ENCODE data around the gene USP13. TPM values are rescaled to one million over a fixed set of nuclear protein-coding genes. Genes with fewer than 3 reads are reported as not detected.

Gene USP13
- total and polyA plus RNA-seq, 2 experiments from 2014 or later: 9.6 to 15.7 TPM

DNA sequence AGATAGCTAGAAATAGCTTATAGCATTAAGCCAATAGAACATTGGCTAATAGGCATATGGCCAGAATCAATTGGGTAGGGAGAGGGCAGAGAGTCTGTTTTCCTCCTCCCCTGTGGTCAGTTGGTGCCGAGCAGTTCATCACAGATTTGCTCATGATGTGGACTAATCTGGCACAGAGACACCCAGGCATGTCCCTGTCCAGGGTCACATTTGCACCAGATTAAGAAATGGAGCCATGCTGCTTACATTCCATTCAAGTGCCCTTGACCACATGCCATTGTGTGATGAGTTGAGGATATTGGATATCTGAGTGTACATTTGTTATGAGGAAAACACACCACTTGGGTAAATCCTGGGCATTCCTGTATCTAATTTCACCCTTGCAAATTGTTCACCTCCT lies 53.4 kb downstream of the USP13 start:
- no peak overlapping the region for H2AFZ ChIP-seq
- H3K4me2 ChIP-seq: no peak overlapping the region
- WGBS (ENCODE audit: low lambda C conversion rate, missing lambda C conversion rate): 95% methylated on average over 1 of the region's 1 CpG
- no peaks in the 10 kb centered on the region for H3K36me3 ChIP-seq (replicated peaks; ENCODE audit: insufficient read depth, low read depth)
- TF ChIP-seq EZH2phosphoT487 (IDR thresholded peaks at IDR 0.05; ENCODE audit: low read depth, severe bottlenecking, unreplicated experiment) (no peak), EZH2 (IDR thresholded peaks at IDR 0.05; ENCODE audit: borderline replicate concordance) (no peak)
- TF ChIP-seq, protein P1, sequence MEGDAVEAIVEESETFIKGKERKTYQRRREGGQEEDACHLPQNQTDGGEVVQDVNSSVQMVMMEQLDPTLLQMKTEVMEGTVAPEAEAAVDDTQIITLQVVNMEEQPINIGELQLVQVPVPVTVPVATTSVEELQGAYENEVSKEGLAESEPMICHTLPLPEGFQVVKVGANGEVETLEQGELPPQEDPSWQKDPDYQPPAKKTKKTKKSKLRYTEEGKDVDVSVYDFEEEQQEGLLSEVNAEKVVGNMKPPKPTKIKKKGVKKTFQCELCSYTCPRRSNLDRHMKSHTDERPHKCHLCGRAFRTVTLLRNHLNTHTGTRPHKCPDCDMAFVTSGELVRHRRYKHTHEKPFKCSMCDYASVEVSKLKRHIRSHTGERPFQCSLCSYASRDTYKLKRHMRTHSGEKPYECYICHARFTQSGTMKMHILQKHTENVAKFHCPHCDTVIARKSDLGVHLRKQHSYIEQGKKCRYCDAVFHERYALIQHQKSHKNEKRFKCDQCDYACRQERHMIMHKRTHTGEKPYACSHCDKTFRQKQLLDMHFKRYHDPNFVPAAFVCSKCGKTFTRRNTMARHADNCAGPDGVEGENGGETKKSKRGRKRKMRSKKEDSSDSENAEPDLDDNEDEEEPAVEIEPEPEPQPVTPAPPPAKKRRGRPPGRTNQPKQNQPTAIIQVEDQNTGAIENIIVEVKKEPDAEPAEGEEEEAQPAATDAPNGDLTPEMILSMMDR (IDR thresholded peaks at IDR 0.05; ENCODE audit: poor library complexity): no peak
- H3K27me3 ChIP-seq: no peaks in the 10 kb centered on the region
- H4K20me1 ChIP-seq (ENCODE audit: insufficient read depth, poor library complexity, severe bottlenecking): no peaks in the 10 kb centered on the region
- no peak overlapping the region for H3K4me3 ChIP-seq
- H3K4me1 ChIP-seq (ENCODE audit: insufficient read depth): no peaks in the 10 kb centered on the region
- no peak for DNase-seq (ENCODE audit: low spot score)
- no peaks in the 10 kb centered on the region for H3K9me3 ChIP-seq (ENCODE audit: low read depth)
- no peaks in the 10 kb centered on the region for H3K79me2 ChIP-seq
- H3K27ac ChIP-seq: no peak overlapping the region
- H3K9me2 ChIP-seq (replicated peaks; ENCODE audit: insufficient read depth): no peaks in the 10 kb centered on the region

DNA sequence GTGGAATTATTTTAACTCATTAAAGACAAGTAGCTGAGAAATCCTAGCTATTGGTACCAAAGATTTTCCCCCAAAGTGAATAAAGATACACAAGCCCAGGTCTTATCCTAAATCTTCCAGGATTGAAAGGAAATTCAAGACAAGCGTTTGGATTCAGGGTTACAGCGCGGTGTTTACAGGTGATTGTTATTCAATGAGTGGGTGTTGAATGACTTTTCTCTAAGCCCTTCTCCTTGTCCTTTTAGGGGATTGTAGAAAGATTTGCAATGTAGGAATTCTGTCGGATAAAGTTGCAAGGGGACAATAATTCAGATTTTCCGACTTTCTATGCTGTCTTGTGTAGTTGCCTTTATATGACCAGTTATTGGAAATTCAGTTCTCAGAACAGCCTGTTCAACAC lies 57.2 kb downstream of the USP13 start:
- Histone ChIP-seq H3K9me2 (replicated peaks; ENCODE audit: insufficient read depth) (no peaks in the 10 kb centered on the region), H3K79me2 (no peaks in the 10 kb centered on the region), H3K27me3 (no peaks in the 10 kb centered on the region), H3K4me2 (no peak overlapping the region), H4K20me1 (ENCODE audit: insufficient read depth, poor library complexity, severe bottlenecking) (no peaks in the 10 kb centered on the region), H2AFZ (no peak overlapping the region), H3K4me1 (ENCODE audit: insufficient read depth) (no peaks in the 10 kb centered on the region), H3K27ac (no peak overlapping the region), H3K9me3 (ENCODE audit: low read depth) (no peaks in the 10 kb centered on the region), H3K4me3 (no peak overlapping the region), H3K36me3 (replicated peaks; ENCODE audit: insufficient read depth, low read depth) (no peaks in the 10 kb centered on the region)
- DNase-seq (ENCODE audit: low spot score): no peak
- WGBS (ENCODE audit: low lambda C conversion rate, missing lambda C conversion rate): 70% methylated on average over 5 of the region's 5 CpGs
- TF ChIP-seq, protein P1 (IDR thresholded peaks at IDR 0.05; ENCODE audit: poor library complexity): no peak
- TF ChIP-seq EZH2phosphoT487 (IDR thresholded peaks at IDR 0.05; ENCODE audit: low read depth, severe bottlenecking, unreplicated experiment) (no peak), EZH2 (IDR thresholded peaks at IDR 0.05; ENCODE audit: borderline replicate concordance) (no peak)

DNA sequence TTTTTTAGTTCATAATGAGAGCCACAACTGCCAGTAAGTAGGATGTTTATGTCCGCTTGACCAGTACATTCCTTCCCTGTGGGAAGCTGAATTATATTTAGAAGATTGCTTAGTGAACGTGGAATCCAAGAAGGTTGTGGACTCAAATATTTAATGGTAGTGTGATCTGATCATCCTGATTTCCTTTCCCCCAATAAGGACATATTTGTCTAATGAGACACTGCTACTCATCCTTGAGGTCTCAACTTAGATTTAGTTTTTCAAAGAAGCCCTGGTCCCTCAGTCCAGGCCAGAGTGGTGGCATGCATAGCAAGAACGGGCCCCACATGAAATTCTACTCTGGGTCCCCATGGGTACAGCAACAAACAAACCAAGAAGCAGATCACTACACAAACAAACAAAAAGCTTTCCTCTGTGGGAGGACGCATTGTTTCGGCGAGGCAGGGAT lies 60.8 kb downstream of the USP13 start:
- no peak for DNase-seq (ENCODE audit: low spot score)
- no peaks in the 10 kb centered on the region for H3K36me3 ChIP-seq (replicated peaks; ENCODE audit: insufficient read depth, low read depth)
- H2AFZ ChIP-seq: no peak overlapping the region

More for the DNA sequence above, 60.8 kb downstream of the USP13 start:
- no peak overlapping the region for H3K4me3 ChIP-seq
- no peak overlapping the region for H3K27ac ChIP-seq
- H3K4me2 ChIP-seq: no peak overlapping the region
- 89% methylated on average over 6 of the region's 6 CpGs for WGBS (ENCODE audit: low lambda C conversion rate, missing lambda C conversion rate)
- H4K20me1 ChIP-seq (ENCODE audit: insufficient read depth, poor library complexity, severe bottlenecking): no peaks in the 10 kb centered on the region
- no peaks in the 10 kb centered on the region for H3K79me2 ChIP-seq
- H3K9me2 ChIP-seq (replicated peaks; ENCODE audit: insufficient read depth): no peaks in the 10 kb centered on the region
- no peaks in the 10 kb centered on the region for H3K9me3 ChIP-seq (ENCODE audit: low read depth)
- TF ChIP-seq, protein P1 (IDR thresholded peaks at IDR 0.05; ENCODE audit: poor library complexity): no peak
- TF ChIP-seq EZH2 (IDR thresholded peaks at IDR 0.05; ENCODE audit: borderline replicate concordance) (no peak), EZH2phosphoT487 (IDR thresholded peaks at IDR 0.05; ENCODE audit: low read depth, severe bottlenecking, unreplicated experiment) (no peak)
- no peaks in the 10 kb centered on the region for H3K4me1 ChIP-seq (ENCODE audit: insufficient read depth)
- H3K27me3 ChIP-seq: no peaks in the 10 kb centered on the region

Data from hepatocyte (in vitro differentiated cells).